Raji (cell line): ENCODE measurements around the gene MED12L.

Experiments used
- POLR2A ChIP-seq: IDR thresholded peaks from 2 replicates; pipeline ENCODE4 v1.6.1; 2011; ENCODE audit warnings: low read depth, low read length, control low read depth; ENCODE audit not compliant: insufficient read depth

The MED12L gene

DNA sequence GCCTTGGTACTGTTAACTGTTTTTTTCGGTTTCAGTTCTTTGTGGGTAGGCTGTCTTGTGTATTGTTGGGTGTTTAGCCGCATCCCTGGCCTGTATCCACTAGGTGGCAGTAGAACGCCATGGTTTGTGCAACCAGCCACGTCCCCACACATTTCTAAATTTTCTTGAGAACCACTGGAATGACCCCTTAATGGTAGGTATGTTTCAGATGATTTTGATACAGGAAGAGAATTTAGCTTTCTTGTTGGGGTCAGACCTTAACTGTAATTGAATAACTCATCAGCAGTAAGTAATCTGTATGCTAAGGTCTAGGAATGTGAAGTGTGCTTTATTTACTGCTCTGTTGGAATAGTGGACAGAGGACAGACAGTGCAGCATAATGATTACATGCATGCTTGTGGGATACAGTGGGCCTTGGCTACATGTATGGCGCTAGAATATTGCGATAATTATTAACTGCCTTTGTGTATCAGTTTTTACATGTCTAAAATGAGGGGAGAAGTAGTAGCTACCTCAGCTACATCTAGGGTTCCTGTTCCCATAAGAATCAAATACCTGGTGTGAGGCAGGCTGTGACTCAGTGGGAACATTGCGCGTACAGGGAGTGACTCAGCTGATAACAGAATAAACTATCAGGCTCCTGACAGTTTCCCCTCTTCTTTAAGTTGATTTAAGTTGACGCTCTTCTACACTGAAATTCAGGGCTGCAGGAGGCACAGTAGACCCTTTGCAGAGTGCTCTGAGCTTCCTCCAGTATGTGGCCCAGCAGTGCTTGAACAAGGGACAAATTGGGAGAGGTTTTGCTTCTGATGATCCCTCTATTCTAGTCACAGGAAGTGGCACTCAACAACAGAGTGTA is 142.6 kb downstream of the MED12L start:
- no peak for TF ChIP-seq POLR2A

DNA sequence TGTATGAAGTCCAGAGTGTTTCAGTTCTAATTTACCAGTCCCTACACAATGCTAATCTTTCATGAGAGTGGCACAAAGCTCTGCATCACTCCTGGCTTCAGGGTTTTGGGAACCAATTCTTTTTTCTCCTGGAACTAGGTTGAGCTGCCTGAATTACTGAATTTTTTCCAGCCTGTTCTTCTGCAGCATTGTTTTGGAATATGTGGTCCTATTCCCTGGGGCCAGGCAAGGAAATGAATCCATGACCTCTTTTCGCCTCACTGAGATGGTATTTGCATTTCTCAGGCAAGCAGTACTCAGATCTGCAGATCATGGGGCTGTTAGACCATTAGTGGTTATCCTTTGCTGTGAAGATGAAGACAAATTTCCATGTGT is 143.2 kb downstream of the MED12L start:
- no peak for TF ChIP-seq POLR2A

DNA sequence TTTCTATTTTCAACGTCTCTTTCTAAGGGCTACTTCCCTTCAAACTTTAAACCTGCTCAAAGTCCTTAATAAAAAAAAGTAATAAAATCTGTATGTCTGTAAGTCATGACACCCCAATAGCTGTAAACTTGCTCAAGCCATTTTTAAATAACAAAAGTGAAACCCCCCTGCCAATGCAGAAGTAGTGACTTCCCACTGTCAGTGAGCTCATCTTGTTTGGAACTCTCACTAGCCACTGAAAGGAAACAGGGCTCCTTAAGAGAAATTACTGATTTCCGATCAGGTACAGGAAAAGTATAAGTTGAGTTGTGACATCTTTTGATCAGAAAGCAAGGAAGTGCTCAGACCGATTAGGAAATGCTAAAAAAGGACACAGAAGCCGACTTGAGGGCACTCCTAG is 145.2 kb downstream of the MED12L start:
- TF ChIP-seq POLR2A, result no peak

DNA sequence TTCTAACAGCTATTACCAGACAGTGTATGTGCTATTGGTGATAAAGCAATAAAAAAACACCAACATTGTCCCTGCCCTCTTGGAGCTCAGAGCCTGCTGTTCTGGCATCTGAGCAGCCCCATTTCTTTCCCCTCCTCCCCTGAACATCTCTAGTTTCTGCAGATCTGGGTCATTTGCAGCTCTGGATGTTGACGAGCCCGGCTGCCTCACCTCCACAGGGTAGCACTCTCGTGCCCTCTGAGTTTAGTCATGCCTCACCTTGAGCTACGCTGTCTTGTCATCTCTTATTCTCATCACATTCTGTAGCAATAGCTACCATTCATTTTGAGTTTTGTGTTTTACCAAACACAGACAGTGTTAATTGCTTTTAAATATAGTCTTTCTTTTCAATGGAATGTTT is 147.5 kb downstream of the MED12L start:
- no peak for TF ChIP-seq POLR2A

DNA sequence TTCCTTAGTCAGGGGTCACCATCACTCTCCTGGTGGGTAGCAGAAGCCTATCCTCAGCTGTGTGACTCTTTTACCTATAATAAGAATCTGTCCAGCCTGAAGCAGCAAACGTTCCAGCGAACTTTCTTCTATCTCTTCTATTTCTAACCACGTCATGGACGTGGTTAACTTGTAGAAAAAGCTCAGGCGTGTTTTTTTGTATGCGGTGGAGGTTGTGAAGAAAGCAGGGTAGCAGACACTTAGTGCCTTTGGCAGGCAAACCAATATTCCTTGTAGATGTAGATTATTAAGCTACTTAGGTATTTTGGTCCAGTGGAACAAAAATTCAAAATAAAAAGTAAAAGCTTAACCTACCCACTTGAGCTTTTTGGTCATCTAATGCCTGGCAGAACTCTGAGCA is 149.4 kb downstream of the MED12L start:
- TF ChIP-seq POLR2A, result no peak

DNA sequence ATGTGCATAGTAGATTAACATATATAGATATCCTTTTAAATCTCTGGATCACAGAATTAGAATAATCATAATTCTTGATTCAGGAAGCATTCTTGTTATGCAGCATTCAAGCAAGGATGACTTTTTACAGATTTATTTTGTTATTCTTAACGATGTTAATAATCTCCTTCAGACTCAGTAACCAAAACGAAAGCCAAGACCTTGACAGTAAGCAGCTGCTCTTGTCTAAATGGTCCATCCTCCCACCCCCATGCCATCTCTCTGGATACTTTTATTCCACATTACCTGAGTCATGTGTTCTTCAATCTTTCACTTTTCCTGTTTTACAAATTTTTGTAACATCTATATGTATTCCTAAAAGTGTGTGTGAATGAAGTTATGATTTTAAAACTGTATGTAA is 150.9 kb downstream of the MED12L start:
- TF ChIP-seq POLR2A, result no peak

DNA sequence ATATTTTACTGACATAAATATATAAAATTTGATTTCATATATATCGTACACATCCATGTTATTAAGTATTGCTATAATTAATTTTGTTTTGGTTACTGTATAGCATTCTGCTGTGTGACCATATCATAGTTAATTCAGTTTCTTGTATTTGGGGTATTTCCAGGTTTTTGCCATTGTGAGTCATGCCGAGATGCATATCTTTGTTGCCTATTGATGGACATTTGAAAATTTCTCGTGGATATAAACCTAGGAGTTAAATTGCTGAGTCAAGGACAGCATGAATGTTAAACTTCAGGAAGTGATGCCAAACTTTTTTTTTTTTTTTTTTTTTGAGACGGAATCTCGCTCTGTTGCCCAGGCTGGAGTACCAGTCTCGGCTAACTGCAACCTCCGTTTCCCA is 151.3 kb downstream of the MED12L start:
- no peak for TF ChIP-seq POLR2A

DNA sequence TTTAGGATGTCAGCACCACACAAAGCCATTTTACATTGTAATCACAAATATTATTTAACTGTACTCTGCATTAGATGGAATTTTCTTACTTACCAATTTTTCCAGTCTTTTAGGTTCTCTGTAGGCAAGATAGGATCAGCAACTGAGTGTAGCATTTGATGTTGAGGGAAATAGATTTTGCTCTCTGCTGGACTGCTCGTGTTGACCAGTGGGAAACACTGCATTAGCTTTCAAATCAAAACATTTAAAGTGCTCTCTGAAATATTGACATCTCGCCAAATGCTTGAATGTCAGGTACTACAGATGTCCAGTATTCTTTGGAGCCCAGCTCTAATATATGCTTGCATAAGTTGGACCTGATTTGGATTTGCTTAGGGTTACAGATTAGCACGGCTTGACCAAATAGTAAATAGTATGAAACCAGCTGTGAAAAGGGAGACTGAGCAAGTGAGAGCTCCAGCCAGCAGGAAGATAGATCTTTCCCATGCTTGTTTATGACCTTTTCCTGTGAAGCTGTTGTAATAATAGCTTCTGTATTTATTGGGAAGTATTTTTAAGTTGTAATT is 163.4 kb downstream of the MED12L start:
- no peak for TF ChIP-seq POLR2A

DNA sequence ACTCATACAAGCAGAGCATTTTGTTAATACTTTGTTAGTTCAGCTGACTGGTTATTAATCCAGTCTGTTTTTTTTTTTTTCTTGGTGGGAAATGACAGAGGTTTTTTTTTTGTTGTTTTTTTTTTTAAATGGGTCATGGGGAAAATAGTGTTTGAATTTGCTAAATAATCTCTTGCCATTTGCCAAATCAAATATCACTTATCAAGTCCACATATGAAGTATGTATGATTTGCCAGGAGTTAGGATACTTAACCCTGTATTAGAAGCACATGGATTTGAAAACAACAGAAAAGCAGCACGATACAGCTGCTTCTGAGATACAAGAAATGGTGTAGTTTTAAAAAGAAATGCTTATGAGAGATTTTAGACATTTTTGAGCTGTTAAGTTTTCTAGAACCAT is 171.3 kb downstream of the MED12L start:
- TF ChIP-seq POLR2A, result no peak

DNA sequence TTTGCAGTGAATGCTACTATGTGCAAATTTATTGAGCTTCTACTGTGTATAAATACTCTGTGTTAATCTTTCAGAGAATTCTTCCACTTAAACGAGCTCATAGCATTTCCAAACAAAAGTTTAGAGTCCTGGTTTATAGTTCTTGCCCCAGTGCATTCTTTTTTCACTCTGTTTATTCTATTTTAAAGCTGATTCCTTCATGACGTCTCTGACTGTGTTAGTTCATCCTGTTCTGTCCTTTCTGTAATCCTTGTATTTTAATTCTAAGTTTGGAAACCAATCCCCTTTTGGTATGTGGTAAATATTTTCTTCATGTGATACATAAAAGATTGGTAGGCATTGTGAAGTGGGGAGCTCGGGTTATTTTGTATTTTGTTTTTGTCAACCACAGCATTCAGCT is 174.2 kb downstream of the MED12L start:
- no peak for TF ChIP-seq POLR2A

DNA sequence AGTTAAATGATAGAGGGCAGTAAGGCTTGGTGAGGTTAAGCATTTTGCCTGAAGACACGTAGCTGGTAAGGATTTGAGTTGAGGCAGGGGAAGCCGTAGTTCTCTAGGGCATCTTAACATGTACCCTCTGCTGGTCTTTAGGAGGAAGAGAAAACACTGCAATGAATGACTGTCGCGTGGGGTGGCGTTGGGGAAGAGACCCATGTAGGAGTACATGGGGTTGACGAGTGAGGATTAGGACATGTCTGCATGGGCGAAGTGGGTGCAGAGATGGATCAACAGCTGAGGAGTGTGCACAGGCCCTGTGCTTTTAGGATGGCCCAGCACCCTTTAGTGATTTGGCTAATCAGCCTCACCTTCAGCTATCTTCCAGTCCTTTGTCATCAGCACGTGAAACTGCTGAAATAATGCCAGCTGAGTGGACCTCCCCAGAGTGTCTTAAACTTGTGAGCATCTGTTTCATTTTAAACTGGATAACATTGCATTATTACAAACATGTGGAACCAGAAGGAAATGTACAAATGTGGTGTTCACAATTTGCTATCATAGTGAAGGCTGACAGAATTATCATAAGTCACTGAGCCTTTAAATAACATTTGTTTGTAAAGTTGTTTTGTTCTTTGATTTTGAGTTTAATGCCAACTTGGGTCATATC is 177.5 kb downstream of the MED12L start:
- TF ChIP-seq POLR2A, result no peak

DNA sequence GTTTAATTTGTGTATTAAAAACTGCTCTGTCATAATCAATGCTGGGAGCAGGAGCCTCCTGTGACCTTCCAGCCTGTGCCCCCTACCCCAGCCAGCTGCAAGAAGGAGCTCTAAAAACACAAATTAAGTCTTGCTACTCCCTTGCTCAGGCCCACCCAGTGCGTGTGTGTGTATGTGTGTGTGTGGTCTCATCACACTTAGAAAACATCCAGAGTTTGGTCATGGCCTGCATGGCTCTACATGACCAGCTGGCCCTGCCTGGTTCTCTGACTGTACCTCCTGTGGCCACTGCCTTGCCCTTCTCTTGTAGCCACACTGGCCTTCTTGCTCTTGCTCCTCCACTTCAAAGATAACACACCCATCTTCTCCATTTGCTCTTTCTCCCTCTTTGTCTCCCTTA is 179.1 kb downstream of the MED12L start:
- no peak for TF ChIP-seq POLR2A

DNA sequence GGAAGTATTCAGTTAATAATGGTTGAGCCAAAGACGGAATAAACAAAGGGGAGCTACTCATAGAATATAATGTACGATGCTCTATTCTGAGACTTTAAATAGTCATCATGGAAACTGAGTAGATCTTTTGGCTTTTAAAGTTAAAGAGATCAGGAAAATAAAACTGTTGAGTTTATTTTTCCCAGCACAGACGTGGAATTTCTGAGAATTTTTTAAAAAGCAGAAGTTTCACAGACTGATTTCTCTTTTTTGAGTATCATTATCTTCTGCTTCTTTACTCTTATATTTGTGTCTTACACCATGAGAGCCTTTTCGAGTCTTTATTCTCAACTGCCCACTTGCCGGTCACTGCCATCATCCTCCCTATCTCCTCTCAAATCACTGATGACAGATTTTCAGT is 179.7 kb downstream of the MED12L start:
- TF ChIP-seq POLR2A, result no peak

DNA sequence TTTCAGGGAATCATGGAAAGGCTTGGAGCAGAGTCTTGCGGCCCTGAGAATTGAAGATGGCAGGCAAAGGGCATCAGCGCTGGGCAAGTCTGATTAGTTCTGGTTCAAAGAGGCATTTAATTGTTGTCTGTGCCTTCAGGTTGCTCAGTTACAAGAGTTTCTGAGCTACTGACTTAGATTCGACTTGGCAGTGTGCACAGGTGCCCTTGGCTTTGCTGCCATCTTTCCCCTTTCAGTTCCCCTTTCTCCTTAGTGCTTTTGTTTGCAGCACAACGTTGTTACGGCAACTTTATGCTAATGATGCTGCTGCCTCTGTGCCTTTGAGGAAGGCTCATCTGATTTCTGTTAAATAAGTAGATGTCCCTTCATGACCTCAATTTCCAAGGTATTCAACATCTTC is 180.4 kb downstream of the MED12L start:
- TF ChIP-seq POLR2A, result no peak

DNA sequence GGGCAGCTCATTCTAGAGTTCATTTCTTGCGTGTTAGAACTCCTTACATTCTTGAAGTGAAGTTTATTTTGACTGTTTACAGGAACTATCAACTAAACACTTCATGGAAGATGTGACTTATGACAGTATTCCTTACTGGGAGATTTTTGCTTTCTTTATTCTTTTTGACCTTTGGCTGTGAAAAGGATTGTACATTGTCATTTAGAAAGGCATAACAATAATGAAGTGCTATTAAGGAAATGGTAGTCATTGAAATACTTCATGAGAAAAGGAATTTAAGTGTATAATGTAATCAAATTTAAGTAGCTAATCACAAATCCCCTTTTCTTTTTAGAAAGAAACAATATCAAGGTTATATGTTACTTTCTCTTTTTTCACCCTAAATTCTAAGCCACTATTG is 181.6 kb downstream of the MED12L start:
- TF ChIP-seq POLR2A, result no peak
